Measurements from ENCODE around the gene LRRIQ3.

Gene LRRIQ3

DNA sequence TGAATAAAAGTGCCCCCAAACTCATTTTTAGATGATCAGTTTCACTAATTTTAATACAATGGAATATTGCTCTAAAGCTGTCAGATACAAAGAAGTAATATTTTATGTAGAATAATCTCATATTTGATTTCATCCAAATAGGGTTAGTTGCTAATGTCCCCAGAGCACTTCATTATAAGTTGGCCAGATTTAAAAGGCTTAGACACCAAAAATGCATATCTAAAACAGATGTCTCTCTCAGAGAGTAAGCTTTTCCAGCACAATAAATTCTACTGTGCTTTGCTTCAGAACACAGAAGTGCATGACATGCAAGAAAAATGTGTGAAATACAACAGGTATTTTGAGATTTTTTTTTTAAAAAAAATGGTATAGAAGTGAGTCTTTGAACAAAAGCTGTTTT lies 194.2 kb downstream of the LRRIQ3 start:
- no peak overlapping the region for H3K9ac ChIP-seq (ENCODE audit: low read length)
- 0 out of 2 replicates have a peak, but pooled peaks cover 5% of the 10 kb centered on the region for H3K4me1 ChIP-seq (ENCODE audit: low read length)
- no peaks in the 10 kb centered on the region for H3F3A ChIP-seq (ENCODE audit: insufficient read depth, low read length)
- H3K36me3 ChIP-seq (replicated peaks; ENCODE audit: insufficient read depth, low read length): no peaks in the 10 kb centered on the region
- H3K27ac ChIP-seq (ENCODE audit: low read length): no peak overlapping the region
- H4K20me1 ChIP-seq (ENCODE audit: insufficient read depth, low read length): no peaks in the 10 kb centered on the region
- no peaks in the 10 kb centered on the region for H3K9me3 ChIP-seq (replicated peaks; ENCODE audit: insufficient read depth, low read length)
- H3K4me2 ChIP-seq (ENCODE audit: low read depth, low read length): no peak overlapping the region
- H3K9me2 ChIP-seq (replicated peaks; ENCODE audit: insufficient read depth, low read length): no peaks in the 10 kb centered on the region
- H2AFZ ChIP-seq (ENCODE audit: low read length): no peak overlapping the region
- TF ChIP-seq, protein P1, sequence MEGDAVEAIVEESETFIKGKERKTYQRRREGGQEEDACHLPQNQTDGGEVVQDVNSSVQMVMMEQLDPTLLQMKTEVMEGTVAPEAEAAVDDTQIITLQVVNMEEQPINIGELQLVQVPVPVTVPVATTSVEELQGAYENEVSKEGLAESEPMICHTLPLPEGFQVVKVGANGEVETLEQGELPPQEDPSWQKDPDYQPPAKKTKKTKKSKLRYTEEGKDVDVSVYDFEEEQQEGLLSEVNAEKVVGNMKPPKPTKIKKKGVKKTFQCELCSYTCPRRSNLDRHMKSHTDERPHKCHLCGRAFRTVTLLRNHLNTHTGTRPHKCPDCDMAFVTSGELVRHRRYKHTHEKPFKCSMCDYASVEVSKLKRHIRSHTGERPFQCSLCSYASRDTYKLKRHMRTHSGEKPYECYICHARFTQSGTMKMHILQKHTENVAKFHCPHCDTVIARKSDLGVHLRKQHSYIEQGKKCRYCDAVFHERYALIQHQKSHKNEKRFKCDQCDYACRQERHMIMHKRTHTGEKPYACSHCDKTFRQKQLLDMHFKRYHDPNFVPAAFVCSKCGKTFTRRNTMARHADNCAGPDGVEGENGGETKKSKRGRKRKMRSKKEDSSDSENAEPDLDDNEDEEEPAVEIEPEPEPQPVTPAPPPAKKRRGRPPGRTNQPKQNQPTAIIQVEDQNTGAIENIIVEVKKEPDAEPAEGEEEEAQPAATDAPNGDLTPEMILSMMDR (IDR thresholded peaks at IDR 0.05; ENCODE audit: low read length): no peak
- no peak for TF ChIP-seq EZH2phosphoT487 (IDR thresholded peaks at IDR 0.05; ENCODE audit: low read length)
- TF ChIP-seq EZH2 (optimal IDR thresholded peaks at IDR 0.05; ENCODE audit: low read depth, low read length): no peak
- no peaks in the 10 kb centered on the region for H3K27me3 ChIP-seq (replicated peaks; ENCODE audit: insufficient read depth, low read length)
- no peak for DNase-seq
- no peaks in the 10 kb centered on the region for H3K79me2 ChIP-seq (ENCODE audit: low read length)
- H3K4me3 ChIP-seq (ENCODE audit: low read length): no peak overlapping the region

- no peak overlapping the region for H2AFZ ChIP-seq (ENCODE audit: low read length)
- TF ChIP-seq EZH2 (optimal IDR thresholded peaks at IDR 0.05; ENCODE audit: low read depth, low read length): no peak
- TF ChIP-seq EZH2phosphoT487 (IDR thresholded peaks at IDR 0.05; ENCODE audit: low read length): no peak
- TF ChIP-seq, protein P1 (IDR thresholded peaks at IDR 0.05; ENCODE audit: low read length): peak; percentile 53
- H3K27ac ChIP-seq (ENCODE audit: low read length): no peak overlapping the region
- H3F3A ChIP-seq (ENCODE audit: insufficient read depth, low read length): no peaks in the 10 kb centered on the region
- H3K27me3 ChIP-seq (replicated peaks; ENCODE audit: insufficient read depth, low read length): no peaks in the 10 kb centered on the region
- no peak overlapping the region for H3K9ac ChIP-seq (ENCODE audit: low read length)
- no peaks in the 10 kb centered on the region for H3K9me3 ChIP-seq (replicated peaks; ENCODE audit: insufficient read depth, low read length)
- 0 out of 2 replicates have a peak, but pooled peaks cover 5% of the 10 kb centered on the region for H3K4me1 ChIP-seq (ENCODE audit: low read length)
- no peaks in the 10 kb centered on the region for H4K20me1 ChIP-seq (ENCODE audit: insufficient read depth, low read length)
- H3K36me3 ChIP-seq (replicated peaks; ENCODE audit: insufficient read depth, low read length): no peaks in the 10 kb centered on the region
- peak; percentile 72 for DNase-seq
- no peaks in the 10 kb centered on the region for H3K9me2 ChIP-seq (replicated peaks; ENCODE audit: insufficient read depth, low read length)
- no peak overlapping the region for H3K4me3 ChIP-seq (ENCODE audit: low read length)
- H3K4me2 ChIP-seq (ENCODE audit: low read depth, low read length): no peak overlapping the region
- no peaks in the 10 kb centered on the region for H3K79me2 ChIP-seq (ENCODE audit: low read length)
Observed at GRCh38 chr1:73998348-73998959, 199.5 kb downstream of the LRRIQ3 start.

- H3K4me2 ChIP-seq (ENCODE audit: low read depth, low read length): no peak overlapping the region
- no peaks in the 10 kb centered on the region for H3K4me1 ChIP-seq (ENCODE audit: low read length)
- H3K36me3 ChIP-seq (replicated peaks; ENCODE audit: insufficient read depth, low read length): no peaks in the 10 kb centered on the region
- H3K27ac ChIP-seq (ENCODE audit: low read length): no peak overlapping the region
- TF ChIP-seq, protein P1 (IDR thresholded peaks at IDR 0.05; ENCODE audit: low read length): no peak
- TF ChIP-seq EZH2 (optimal IDR thresholded peaks at IDR 0.05; ENCODE audit: low read depth, low read length) (no peak), EZH2phosphoT487 (IDR thresholded peaks at IDR 0.05; ENCODE audit: low read length) (no peak)
- no peak overlapping the region for H2AFZ ChIP-seq (ENCODE audit: low read length)
- no peaks in the 10 kb centered on the region for H3F3A ChIP-seq (ENCODE audit: insufficient read depth, low read length)
- H3K9me3 ChIP-seq (replicated peaks; ENCODE audit: insufficient read depth, low read length): no peaks in the 10 kb centered on the region
- no peak overlapping the region for H3K9ac ChIP-seq (ENCODE audit: low read length)
- H4K20me1 ChIP-seq (ENCODE audit: insufficient read depth, low read length): no peaks in the 10 kb centered on the region
- H3K79me2 ChIP-seq (ENCODE audit: low read length): no peaks in the 10 kb centered on the region
- H3K9me2 ChIP-seq (replicated peaks; ENCODE audit: insufficient read depth, low read length): no peaks in the 10 kb centered on the region
- H3K27me3 ChIP-seq (replicated peaks; ENCODE audit: insufficient read depth, low read length): no peaks in the 10 kb centered on the region
- no peak for DNase-seq
- H3K4me3 ChIP-seq (ENCODE audit: low read length): no peak overlapping the region
Observed at GRCh38 chr1:73980324-73981040, 217.5 kb downstream of the LRRIQ3 start.

All from MM.1S (cell line).